NCI-H1417 (cell line): ENCODE data around the gene MLXIP.

Source experiments
- DNase-seq, 3 experiments: peaks; one replicate each; lab custom pipeline; 2025; lab: John Stamatoyannopoulos, UW

The MLXIP gene

DNA sequence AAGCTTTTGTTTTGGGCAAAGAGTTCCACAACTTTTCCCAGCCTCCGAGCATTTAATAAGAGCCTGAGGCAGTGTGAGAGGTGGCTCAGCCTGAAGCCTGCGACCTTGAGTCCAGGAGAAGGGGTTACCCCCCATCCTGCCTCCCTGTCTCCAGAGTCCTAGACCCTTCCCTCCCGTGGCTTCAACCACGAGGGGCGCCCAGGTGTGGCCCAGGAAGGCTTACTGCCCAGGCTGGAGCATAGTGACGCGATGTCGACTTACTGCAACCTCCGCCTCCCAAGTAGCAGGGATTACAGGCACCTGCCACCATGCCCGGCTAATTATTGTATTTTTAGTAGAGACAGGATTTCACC is 105.0 kb downstream of the MLXIP start:
- DNase-seq, result no peak

DNA sequence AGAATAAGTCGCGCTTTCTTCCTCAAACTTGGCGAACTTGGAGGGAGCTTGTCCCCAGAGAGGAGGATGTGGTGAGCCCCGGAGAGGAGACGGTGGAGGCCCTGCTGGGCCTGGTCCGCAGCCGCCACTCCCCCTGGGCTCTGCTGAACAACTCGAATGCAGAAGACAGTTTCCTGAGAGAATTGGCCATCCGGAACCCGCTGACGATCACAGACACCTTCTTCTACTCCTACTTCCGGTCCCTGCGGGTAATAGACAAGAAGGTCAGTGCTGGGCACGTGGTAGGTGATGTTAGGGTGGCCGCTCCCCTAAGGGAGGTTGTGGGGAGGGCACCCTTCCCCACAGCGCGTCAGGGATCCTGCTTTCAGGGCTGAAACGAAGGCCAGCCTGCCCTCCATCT is 106.0 kb downstream of the MLXIP start:
- DNase-seq, result no peak

DNA sequence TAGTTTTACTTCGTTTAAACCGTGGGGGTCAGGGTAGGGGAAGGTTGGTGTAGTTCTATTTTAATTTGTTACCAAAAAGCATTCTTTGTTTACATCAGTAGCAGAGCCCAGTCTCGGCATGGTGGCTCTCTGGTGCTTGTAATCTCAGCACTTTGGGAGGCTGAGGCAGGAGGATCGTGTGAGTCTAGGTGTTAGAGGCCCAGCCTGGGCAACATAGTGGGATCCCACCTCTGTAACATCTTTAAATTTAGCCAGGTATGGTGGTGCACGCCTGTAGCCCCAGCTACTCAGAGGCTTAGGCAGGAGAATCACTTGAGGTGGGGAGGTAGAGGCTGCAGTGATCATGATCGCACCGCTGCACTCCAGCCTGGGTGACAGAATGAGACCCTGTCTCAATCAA is 106.5 kb downstream of the MLXIP start:
- no peak for DNase-seq

DNA sequence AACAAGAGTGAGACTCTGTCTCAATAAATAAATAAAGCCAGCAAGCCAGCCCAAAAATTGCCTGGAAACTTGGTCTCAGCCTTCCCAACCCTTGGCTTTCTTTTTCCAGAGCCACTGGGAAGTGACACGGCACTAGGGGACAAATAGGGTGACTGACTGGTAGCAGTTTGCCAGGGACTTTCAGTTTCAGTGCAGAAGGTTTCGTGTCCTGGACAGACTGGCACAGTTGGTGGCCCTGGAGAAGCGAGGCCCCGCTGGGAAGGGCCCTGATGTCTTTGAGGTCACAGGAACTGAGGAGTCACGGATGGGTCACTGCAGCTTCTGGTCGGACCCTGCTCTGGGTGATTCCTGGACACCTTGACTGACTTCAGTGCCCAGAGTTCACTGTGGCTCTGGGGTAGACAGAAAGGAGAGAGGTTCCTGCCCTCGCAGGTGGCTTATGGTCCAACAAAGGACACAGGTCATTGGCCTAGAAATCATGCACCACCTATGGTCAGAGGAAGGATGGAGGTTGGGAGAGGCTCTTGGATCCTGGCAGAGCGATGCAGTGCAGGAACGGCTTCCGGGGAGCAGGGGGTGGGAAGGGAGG is 107.0 kb downstream of the MLXIP start:
- no peak for DNase-seq

DNA sequence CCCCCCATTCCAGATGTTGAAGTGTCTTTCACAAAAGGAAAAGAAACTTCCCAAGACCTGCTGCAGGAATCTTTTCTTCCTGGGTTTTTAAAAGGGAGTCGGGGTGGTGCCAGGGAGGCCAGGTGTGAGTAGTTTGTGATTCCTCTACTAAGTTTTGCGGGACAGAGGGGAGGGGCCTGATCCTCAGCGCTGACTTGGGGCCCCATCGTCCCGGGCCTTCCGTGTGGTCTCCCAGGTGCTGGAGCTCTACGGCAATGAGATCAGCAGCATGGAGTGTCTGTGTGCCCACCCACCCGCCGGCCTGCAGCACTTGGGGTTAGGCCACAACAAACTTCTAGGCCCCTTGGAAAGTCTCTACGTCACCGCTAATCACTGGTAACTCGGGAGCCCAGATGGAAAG is 108.9 kb downstream of the MLXIP start:
- no peak for DNase-seq

DNA sequence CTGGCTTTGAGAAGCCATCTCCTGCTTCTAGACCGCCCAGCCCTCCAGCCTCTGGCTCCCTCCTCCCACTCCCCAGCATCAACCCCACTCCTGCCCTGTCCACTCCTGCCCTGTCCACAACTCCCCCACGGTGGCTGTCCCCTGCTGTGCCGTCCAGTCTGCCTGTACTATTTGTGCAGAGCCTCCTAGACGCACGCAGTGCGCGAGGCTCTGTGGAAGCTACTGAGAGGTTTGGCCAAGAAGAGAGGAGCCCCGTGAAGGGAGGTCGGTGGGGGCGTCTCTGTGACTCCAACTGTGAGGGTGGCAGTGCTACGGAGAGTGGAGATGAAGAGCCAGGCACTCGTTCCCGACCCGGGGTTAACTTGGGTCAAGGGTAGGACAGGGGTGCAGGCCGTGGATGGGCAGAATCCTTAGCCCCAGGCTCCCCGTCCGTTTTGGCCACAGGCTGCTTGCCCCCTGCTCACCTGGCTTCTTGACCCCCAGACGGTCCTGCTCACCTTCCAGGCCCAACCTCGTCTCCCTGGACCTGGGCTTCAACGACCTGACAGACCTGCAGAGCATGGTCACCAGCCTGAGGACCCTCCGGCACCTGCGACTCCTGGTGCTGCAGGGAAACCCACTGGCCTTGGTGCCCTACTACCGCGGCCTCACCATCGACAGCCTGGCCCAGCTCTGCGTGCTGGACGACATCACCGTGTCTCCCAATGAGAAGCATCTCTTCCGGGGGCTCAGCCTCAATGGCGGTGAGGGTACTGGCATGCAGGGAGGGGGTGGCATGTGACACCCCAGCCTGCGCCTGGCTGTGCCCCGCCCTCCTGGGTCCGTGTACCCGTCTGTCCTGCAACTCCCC is 111.3 kb downstream of the MLXIP start:
- DNase-seq, result no peak

DNA sequence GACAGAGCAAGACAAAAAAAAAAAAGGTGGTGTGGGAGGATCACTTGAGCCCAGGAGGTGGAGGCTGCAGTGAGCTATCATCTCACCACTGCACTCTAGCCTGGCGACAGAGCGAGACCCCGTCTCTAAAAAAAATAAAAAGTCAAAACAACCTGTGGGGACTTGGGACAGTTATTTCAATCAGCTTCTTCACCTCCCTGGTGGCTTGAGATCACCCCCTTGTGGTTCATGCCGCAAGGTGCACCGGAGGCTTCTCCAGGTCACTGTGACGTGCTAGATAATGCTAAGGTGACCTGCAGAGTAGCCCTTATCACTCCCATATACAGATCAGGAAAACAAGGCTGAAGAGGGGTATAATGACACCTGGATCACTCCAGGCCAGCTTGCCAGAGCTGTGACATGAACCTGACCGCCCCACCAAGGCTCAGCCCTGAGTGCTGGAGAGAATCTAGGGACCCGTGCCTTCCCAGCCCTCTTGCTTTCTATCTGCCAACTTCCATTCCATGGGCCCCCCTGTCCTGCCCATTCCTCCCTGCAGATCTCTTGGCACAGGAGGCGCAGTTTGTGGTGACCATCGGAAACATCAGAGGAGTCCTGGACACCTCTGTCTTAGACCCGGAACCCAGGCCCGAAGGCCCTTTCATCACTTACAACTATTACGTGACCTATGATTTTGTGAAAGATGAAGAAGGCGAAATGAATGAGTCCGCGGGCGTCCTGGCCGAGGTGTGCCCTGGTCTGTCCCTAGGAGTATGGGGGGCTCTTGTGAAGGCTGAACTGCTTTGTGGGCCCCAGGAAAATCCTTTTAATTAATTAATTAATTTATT is 112.5 kb downstream of the MLXIP start:
- DNase-seq, result peak; percentile 42 to 76 (median 68)

DNA sequence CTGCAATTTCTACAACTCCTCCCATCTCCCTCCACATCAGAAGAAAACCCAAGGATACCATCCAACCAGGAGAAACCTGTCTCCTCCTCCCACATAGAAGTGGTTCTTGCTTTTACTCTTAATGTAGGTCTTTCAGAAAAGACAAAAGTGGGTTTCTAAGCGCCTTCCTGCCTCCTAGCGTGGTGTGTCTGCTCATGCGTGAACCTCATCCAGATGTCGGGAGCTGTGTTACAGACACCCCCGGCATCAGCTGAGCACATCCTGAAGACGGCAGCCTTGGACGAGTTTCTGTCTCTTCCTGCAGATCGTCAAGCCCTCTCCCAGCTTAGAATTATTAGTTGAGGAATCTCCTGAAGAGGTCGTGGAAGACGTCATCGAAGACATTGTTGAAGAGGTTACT is 113.9 kb downstream of the MLXIP start:
- no peak for DNase-seq

DNA sequence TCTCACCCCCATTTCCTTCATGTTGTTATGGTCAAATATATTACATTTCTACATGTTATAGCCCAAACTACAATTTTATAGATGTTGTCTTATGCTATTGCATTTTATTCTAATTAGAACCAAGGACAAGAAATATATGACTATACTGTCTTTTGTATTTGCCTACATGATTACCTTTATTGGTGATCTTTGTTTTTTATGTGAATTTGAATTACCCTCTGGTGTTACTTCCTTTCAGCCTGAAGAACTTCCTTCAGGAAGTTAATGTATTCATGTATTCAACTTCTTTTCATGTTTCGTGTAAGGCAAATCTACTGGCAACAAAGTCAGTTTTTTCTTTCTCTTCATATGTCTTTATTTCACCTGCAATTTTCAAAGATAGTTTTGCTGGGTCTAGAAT is 116.2 kb downstream of the MLXIP start:
- no peak for DNase-seq

DNA sequence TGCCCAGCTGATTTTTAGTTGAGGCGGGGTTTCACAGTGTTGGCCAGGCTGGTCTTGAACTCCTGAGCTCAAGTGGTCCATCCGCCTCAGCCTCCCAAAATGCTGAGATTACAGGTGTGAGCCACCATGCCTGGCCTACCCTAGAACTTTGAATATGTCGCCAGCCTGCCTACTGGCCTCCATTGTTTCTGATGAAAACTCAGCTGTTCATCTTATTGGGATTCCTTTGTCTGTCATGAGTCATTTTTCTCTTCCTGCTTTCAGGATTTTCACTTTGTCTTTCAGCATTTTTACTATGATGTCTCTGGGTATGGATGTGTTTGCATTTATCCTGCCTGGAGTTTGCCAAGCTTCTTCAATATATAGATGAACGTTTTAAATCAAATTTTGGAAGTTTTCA is 116.8 kb downstream of the MLXIP start:
- no peak for DNase-seq
